Parathyroid adenoma (tissue), 2 donors: ENCODE measurements around the gene CHST4.

Experiments used
- H2AFZ ChIP-seq: fragments of 300-600 bp; sonication (generic); one replicate; pipeline ENCODE4 v1.7.0; 2017; ENCODE audit warnings: antibody characterized with exemption, mild to moderate bottlenecking
- H3K27ac ChIP-seq: fragments of 300-600 bp; sonication (generic); one replicate; pipeline ENCODE4 v1.7.0; 2017
- H3K27me3 ChIP-seq: fragments of 300-600 bp; sonication (generic); one replicate; pipeline ENCODE4 v1.7.0; 2017; ENCODE audit warnings: low read length; ENCODE audit not compliant: control insufficient read depth, insufficient read depth
- H3K36me3 ChIP-seq: fragments of 300-600 bp; sonication (generic); one replicate; pipeline ENCODE4 v1.7.0; 2017; ENCODE audit warnings: low read length; ENCODE audit not compliant: control insufficient read depth, insufficient read depth
- H3K4me1 ChIP-seq: fragments of 300-600 bp; sonication (generic); one replicate; pipeline ENCODE4 v1.7.0; 2017; ENCODE audit warnings: control low read depth
- H3K4me2 ChIP-seq: fragments of 300-600 bp; sonication (generic); one replicate; pipeline ENCODE4 v1.7.0; 2017; ENCODE audit warnings: low read length
- H3K4me3 ChIP-seq: fragments of 300-600 bp; sonication (generic); one replicate; pipeline ENCODE4 v1.7.0; 2017; ENCODE audit warnings: low read depth, low read length
- H3K79me2 ChIP-seq: fragments of 300-600 bp; sonication (generic); one replicate; pipeline ENCODE4 v1.7.0; 2017; ENCODE audit warnings: control low read depth
- H3K9ac ChIP-seq: fragments of 300-600 bp; sonication (generic); one replicate; pipeline ENCODE4 v1.7.0; 2017; ENCODE audit warnings: mild to moderate bottlenecking
- H3K9me3 ChIP-seq: fragments of 300-600 bp; sonication (generic); one replicate; pipeline ENCODE4 v1.7.0; 2017; ENCODE audit warnings: low read length; ENCODE audit not compliant: control insufficient read depth
- CTCF ChIP-seq: fragments of 300-600 bp; sonication (generic); IDR thresholded peaks from one replicate; pipeline ENCODE4 v1.7.0; 2017; ENCODE audit warnings: antibody characterized with exemption, mild to moderate bottlenecking
- donor health status: primary hyperparathyroidism.

Gene CHST4

GRCh38 chr16:71492786-71493185 lies 33.4 kb upstream of the CHST4 start:
- no peaks in the 10 kb centered on the region for H3K9me3 ChIP-seq
- H3K27ac ChIP-seq, result no peak overlapping the region
- H2AFZ ChIP-seq, result no peak overlapping the region
- H3K9ac ChIP-seq, result no peak overlapping the region
- no peak overlapping the region for H3K4me3 ChIP-seq
- no peak overlapping the region for H3K4me2 ChIP-seq
- H3K4me1 ChIP-seq, result no peaks in the 10 kb centered on the region
- H3K36me3 ChIP-seq, result no peaks in the 10 kb centered on the region
- H3K27me3 ChIP-seq, result no peaks in the 10 kb centered on the region
- no peaks in the 10 kb centered on the region for H3K79me2 ChIP-seq
- no peak for TF ChIP-seq CTCF

- Histone ChIP-seq H3K4me2 (no peak overlapping the region), H3K36me3 (no peaks in the 10 kb centered on the region), H2AFZ (no peak overlapping the region), H3K27me3 (no peaks in the 10 kb centered on the region), H3K4me1 (no peaks in the 10 kb centered on the region), H3K27ac (no peak overlapping the region), H3K79me2 (no peaks in the 10 kb centered on the region), H3K9me3 (no peaks in the 10 kb centered on the region), H3K4me3 (no peak overlapping the region), H3K9ac (no peak overlapping the region)
- TF ChIP-seq CTCF, result no peak
Observed at GRCh38 chr16:71493213-71493612, 33.0 kb upstream of the CHST4 start.

- no peak for TF ChIP-seq CTCF
- Histone ChIP-seq H3K4me3 (no peak overlapping the region), H3K4me2 (no peak overlapping the region), H3K27ac (no peak overlapping the region), H3K9ac (no peak overlapping the region), H3K36me3 (no peaks in the 10 kb centered on the region), H3K79me2 (no peaks in the 10 kb centered on the region), H3K27me3 (no peaks in the 10 kb centered on the region), H2AFZ (no peak overlapping the region), H3K4me1 (no peaks in the 10 kb centered on the region), H3K9me3 (no peaks in the 10 kb centered on the region)
Observed at GRCh38 chr16:71498031-71498430, 28.2 kb upstream of the CHST4 start.

- TF ChIP-seq CTCF, result peak; percentile 69
- Histone ChIP-seq H3K4me2 (no peak overlapping the region), H3K9me3 (no peaks in the 10 kb centered on the region), H3K4me1 (no peaks in the 10 kb centered on the region), H3K27me3 (no peaks in the 10 kb centered on the region), H3K79me2 (no peaks in the 10 kb centered on the region), H3K9ac (no peak overlapping the region), H2AFZ (no peak overlapping the region), H3K36me3 (no peaks in the 10 kb centered on the region), H3K27ac (no peak overlapping the region), H3K4me3 (no peak overlapping the region)
Observed at GRCh38 chr16:71499775-71500364, 26.4 kb upstream of the CHST4 start.

GRCh38 chr16:71500964-71501363 lies 25.3 kb upstream of the CHST4 start:
- no peaks in the 10 kb centered on the region for H3K79me2 ChIP-seq
- H3K27ac ChIP-seq, result no peak overlapping the region
- no peak overlapping the region for H3K4me2 ChIP-seq
- H3K9me3 ChIP-seq, result no peaks in the 10 kb centered on the region
- no peaks in the 10 kb centered on the region for H3K4me1 ChIP-seq
- no peaks in the 10 kb centered on the region for H3K36me3 ChIP-seq
- no peak overlapping the region for H3K9ac ChIP-seq
- H2AFZ ChIP-seq, result no peak overlapping the region
- no peak overlapping the region for H3K4me3 ChIP-seq
- no peak for TF ChIP-seq CTCF
- no peaks in the 10 kb centered on the region for H3K27me3 ChIP-seq
